Measurements from ENCODE around the gene SLC12A5.
A peak's percentile ranks its signal among the peaks of the same experiment; 100 is the strongest.

The SLC12A5 gene

DNA sequence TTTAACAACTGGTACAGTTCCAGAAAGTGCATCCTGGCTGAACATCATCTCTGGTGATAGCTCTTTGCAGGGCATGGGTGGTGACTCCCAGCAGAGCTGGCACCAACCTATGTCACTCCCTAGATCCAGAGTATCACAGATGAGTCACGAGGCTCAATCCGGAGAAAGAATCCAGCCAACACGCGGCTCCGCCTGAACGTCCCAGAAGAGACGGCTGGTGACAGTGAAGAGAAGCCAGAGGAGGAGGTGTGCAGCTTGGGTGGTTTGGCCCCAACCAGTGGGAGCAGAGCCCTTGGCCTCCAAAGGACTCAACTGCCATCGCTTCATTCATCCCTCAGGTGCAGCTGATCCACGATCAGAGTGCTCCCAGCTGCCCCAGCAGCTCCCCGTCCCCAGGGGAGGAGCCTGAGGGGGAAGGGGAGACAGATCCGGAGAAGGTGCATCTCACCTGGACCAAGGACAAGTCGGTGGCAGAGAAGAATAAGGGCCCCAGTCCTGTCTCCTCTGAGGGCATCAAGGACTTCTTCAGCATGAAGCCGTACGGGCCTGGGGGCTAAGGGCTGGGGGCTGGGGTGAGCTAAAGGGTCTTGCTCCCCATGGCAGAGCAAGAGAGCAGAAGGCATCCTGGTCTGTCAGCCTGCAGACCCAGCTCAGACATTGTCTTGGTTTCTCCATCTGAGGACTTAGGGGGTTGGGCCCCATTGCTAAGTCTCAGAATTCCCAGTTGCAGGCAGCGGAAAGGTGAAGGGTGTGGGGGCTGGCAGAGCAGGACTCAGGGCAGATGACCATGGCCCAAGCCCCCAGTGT is 27.2 kb downstream of the SLC12A5 start:
- no peak for DNase-seq (ENCODE audit: low read depth)

DNA sequence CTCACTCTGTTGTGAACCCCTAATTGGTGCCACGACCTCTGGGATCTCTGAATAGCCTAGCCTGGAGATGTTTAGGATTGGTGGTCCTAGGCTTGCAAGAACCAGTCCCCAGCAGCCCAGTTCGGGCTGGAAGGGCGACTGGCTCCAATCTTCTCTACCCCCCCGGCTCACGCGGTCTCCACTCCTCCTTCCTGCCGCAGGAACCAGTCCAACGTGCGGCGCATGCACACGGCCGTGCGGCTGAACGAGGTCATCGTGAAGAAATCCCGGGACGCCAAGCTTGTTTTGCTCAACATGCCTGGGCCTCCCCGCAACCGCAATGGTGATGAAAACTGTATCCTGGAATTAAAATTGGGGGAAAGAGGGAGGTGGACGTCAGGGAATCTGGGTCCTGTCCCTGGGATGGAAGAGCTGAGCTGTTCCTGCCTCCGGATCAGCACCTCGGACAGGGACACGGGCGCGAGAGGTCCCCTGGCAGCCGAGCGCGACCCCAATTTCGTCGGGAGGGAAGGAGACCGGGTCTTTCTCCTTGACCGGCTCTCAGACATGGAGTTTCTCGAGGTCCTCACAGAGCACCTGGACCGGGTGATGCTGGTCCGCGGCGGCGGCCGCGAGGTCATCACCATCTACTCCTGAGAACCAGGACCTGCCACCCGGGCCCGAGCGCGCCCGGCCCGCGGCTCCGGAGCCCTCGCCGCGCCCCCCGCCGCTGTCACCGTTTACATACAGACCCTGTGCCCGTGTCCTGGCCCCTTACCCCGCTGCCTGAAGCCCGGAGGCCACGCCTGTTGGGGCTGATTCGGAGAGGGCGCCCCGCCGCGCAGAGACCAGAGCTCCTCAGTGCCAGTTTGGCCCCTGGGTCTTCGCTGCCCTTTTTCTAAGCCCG is 28.2 kb downstream of the SLC12A5 start:
- no peak for DNase-seq (ENCODE audit: low read depth)

DNA sequence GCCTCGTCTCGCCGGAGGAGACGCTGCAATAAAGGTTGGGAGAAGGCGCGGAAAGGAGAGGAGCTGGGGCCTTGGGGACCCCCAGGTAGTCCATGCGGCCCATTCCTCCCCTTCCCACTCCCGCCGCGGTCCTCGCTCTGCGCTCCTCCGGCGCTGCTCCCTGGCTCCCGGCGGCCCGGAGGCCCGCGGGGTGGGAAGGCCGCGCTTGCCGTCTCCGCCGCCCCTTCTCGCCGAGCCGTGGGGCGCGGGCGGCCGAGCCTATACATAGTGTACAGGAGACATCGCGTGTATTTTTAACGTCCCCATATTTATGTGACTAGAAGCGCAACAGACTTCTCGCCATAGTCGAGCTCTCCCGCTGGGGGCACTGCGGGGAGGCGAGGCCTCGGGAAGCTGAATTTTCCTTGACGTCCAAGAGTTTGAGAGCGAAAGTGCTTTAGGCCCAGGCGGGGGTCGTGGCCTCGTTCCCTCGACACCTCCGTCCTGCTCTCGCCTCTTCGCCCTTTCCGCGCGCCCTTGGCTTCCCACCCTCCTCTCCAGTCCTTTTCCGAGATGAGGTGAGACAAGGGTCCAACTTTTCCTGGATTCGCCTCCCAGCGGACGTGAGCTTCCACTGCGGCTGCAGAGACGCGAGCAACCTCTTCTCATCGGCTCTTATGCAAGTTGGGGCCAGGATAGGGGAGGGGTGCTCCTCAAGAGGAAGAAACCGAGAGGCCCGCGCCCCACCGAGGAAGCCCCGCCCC is 29.0 kb downstream of the SLC12A5 start:
- no peak for DNase-seq (ENCODE audit: low read depth)

DNA sequence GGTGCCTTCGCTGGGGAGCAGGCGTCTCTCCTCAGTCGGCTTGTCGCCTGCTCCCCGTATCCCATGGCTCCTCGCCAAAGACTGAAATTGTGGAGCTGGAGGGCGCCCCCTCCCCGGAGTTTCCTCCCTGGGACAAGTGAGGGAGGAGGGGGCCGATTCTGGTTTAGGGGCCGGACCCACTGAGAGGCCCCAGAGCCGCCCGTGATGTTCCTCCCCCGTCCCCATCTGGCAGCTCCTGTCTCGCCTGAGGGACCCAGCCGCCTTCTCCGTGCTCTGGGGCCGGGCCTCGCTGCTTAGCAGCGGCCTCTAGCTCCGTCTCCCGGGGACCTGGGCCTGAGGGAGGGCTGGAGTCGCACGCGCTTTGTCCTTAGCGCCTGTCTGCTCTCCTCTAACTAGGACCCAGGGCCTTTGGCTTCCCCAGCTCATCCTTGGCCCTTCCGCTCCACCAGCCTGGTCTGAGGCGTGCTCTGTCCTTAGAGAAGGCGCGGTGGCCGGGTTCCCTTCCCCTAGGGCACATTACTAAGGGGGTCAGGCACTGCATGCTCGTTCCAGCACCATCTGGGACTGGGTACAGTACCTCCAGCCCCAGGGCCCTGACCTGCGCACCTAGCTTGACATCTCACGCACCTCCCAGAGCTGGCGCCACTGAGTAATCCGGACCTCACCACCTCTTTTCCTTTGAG is 29.7 kb downstream of the SLC12A5 start:
- DNase-seq (ENCODE audit: low read depth) = no peak

DNA sequence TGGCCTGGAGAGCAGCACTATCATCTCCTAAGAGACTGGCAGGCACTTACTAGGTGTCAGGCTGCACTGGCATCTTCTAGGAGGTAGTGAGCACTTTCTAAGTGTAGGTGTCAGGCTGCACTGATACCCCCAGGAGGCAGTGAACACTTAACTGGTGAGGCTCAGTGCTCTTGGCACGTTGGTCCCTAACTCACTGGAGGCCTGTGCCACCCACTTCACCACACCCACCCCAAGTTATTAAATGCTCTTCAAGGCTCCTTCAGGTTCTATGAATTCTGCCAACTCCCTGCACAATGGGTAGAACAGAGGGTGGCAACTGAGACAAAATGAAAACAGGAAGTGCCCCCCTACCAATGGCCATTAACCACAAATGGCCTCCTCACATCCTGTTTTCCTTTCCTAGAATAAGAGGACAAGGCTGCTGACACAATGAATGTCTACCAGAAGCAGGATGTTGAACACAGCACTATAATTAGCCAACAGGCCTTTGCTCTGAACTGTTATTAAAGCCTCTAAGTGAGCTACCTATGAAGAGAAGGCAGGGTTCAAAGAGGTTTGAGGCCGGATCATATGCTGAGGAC is 31.4 kb downstream of the SLC12A5 start:
- no peak for DNase-seq (ENCODE audit: low read depth)

DNA sequence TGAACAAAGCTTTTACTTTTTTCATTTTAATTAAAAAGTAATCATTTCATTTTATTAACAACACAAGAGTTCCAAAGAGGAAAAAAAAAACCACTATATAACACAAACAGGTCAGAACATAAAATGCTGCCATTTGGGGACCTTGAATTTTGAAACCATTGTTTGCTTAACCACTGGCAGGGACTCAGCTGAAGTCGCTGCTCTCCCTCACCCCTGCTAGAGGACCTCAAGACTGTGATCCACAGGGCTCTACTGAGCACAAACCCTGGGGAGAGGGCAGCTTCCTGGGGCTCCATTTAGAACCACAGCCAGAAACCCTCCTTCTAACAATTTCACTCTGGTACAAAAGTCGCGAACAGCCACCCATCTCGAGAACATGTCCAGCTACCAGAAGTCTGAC is 32.0 kb downstream of the SLC12A5 start:
- DNase-seq (ENCODE audit: low read depth) = no peak

DNA sequence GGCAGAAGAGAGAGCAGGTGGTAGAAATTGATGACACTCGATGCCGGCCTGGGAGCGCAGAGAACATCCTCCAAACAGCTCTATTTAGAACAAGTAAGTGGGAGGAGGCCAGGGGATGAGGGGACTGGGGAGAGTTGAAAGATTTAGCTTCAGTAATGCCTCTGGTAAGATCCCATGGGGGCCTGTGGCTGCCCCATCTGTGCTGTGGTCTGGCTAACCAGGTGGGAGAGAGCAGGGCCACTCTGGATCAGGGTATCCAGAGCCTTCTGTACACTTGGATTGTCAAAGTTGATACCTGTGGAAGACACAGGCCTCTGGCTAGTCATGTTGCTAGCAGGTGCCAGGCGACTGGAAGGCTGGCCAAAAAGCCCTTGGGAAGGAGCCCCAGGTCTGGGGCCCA is 33.1 kb downstream of the SLC12A5 start:
- DNase-seq (ENCODE audit: low read depth) = no peak

DNA sequence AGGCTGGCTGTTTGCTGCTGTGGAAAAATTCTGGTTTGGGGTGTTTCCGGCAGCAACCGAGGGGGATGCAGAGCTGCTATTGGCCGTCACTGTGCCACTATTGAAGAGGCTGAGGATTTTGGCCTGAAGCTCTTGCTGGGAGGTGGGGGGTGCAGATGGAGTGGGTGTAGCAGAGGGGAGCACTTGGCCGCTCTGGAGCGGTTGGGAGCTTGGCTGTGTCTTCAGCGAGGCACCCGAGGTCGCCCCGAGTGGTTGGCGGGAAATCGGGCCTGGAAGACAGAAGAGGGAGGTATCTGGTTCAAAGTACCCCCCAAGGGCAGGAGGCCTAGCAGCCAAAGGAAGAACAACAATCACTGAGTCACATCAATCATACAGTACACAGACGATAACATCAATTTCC is 33.6 kb downstream of the SLC12A5 start:
- DNase-seq (ENCODE audit: low read depth) = no peak

DNA sequence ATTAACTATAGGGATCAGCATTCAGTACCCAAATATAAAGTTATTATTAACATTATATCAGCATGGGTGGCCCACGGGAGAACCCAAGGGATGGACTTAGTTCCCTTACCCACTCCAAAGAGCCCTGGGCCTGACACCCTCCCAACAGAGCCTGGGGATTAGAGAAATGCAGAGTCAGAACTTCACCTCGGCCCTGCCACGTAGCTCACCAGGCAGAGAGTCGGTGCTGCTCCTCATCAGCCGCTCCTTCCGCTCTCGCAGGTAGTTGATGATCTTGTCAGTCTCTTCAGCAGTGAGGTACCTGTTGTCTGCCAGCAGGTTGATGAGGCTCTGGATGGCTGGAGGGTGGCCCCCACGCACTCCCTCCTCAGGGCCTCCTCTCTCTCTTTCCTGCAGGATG is 34.1 kb downstream of the SLC12A5 start:
- no peak for DNase-seq (ENCODE audit: low read depth)

DNA sequence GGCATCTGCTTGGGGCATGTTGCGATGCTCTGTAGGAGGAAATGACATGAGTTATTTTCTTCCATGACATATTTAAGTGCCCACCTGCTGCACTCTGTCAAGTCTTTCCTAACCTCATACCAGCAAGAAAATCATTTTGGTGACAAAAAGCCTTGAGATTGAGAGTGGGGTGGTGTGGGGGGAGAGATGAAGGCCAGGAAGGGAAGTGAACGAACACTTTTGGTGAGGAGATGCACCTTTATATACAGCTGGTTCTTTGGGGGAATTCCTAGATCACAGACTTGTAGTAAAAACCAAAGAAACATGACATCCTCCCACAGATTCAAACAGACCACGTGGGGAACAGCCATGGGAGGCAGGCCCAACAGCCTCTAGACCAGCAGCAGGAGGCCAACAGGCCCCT is 34.6 kb downstream of the SLC12A5 start:
- no peak for DNase-seq (ENCODE audit: low read depth)

DNA sequence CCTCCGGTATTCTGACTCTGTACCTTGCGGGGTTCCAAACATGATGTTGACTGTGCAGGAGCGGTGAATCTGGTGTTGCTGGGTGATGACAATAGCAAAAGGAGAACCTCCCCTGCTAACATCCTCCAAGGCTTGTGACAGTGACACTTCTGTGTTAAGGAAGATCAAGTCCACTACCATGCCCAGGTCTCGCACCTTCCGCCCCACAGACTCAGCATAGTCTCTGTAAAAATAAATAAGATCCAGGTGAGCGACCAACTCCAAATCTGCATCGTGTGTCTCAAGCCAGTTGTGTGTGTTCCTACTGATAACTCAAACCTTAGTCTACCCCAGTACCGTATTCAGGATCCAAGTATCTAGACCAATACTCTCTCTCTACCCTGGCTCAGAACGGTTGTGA is 36.0 kb downstream of the SLC12A5 start:
- DNase-seq (ENCODE audit: low read depth) = no peak

DNA sequence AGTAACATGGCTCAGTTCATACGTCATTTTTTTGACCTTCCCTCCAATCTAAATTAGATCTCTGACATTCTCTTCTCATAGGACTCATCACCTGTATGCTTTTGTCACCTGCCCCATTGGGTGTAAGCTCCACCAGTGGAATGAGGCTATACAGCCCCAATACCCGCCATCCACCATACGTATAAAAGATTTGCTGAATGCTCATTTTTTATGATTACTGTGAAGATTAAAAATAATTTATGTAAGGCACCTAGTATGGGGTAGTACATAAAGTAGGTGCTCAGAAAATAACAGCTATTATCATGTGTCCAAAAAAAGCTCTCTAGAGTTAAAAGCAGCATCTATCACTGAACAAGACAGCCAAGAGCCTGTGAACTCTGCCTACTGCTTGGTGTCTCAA is 36.7 kb downstream of the SLC12A5 start:
- no peak for DNase-seq (ENCODE audit: low read depth)

DNA sequence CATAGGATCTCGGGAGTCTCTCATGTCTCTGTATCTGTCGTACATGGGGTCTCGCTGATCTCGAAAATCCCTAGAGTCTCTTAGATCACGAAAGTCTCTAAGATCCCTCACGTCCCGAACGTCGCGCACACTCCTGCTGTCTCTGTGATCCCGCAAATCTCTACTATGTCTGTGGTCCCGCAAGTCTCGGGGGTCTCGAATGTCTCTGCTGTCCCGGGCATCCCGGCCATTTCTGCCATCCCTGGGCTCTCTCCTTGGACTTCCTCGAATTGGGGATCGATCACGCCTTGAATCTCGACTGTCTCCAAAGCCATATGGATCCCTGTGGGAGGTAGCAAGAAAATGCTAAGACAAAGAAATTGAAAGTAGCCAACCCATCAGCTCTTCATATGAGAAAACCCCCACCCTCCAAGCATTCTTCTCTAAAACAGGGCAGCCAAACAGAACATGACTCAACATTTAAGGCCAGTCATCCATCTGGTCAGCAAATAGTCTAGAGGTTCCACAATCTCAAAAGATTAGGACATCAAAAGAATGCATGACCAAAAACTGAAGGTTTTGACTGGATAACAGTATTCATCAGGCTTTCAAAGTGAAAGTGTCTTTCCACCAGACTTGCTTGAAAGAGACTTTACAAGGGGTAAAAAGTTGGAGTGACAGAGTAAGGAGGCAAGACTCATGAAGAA is 41.3 kb downstream of the SLC12A5 start:
- peak; percentile 53 for DNase-seq (ENCODE audit: low read depth)

DNA sequence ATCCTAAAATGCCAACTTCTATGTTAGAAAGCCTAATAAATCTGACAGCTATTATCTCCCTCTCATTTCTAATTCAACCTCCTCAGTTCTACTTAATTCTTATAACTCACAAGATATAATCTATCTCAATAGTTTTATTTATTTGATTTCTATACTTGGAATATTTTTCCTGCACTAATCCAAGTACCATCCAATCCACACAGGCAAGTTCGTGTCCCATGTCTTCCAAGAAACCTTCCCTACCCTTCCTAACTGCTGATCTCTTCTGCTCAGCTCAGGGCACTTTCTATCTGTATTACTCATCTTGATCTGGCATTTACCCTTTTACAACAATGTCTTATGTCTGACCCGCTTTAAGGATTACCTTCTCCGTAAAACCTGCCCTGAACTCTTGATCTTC is 42.6 kb downstream of the SLC12A5 start:
- DNase-seq (ENCODE audit: low read depth) = no peak

DNA sequence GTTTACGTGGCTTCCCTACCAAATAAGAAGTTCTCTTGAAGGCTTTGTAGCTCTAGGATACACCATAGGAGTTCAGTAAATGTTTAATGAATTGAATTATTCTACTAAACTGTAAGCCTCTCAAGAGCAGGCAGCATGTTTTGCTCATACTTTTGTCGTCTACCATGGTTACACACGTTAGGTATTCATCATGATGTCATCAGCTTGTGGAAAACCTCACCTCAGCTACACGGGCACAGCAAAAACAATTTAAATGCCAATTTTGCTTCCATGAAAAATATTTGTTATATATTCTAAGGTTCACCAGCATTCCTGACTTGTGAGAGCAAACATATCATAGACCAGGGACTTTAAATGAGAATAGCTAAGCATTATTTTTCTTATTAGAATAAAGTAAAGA is 44.0 kb downstream of the SLC12A5 start:
- DNase-seq (ENCODE audit: low read depth) = no peak

DNA sequence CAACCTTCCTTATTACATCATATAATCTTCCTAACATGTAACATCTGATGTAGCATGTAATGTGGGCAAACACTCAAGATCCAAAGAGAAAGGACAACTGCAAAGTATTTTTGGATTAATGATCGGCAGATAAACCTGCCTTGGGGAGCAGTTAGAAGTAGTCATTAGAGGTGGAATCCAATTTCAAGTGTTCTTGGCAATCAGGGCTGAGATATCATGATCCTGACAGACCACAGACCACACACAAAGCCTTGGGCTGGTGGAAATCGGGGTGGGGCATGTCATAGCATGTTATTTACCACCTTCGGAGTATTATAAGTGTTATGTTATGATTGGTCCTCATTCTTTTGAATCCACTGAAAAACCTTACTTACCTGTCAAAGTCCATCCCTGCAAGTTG is 44.4 kb downstream of the SLC12A5 start:
- DNase-seq (ENCODE audit: low read depth) = no peak

DNA sequence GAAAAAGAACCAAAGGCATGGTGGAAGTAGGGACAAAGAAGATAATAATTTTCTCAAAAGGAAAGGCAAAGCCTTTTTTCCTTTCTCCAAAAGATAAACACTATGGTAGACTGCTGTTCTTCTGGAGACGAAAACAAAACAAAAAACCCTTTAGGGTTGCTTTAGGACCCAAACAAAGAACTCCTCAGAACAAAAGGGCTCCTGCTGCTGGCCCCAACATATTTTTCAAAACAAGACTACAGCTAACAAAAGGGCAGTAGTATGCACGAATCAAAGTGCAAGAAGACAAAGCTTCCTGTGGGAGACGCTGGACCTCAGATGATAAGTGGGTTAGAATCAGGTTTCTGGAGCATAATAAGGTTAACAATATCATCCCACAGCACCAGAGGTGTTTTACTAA is 45.0 kb downstream of the SLC12A5 start:
- DNase-seq (ENCODE audit: low read depth) = no peak

DNA sequence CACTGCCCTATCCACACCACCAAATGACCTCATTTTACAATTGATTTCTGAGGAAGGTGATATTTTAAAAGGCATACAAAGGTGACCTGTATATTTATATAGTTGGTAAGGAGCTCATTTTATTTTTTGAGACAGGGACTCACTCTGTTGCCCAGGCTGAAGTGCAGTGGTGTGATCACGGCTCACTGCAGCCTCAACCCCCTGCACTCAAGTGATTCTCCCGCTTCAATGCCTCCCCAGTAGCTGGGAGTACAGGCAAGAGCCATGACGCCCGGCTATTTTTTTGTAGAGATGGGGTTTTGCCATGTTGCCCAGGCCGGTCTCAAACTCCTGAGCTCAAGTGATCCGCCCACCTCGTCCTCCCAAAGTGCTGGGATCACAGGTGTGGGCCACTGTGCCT is 47.8 kb downstream of the SLC12A5 start:
- DNase-seq (ENCODE audit: low read depth) = no peak

DNA sequence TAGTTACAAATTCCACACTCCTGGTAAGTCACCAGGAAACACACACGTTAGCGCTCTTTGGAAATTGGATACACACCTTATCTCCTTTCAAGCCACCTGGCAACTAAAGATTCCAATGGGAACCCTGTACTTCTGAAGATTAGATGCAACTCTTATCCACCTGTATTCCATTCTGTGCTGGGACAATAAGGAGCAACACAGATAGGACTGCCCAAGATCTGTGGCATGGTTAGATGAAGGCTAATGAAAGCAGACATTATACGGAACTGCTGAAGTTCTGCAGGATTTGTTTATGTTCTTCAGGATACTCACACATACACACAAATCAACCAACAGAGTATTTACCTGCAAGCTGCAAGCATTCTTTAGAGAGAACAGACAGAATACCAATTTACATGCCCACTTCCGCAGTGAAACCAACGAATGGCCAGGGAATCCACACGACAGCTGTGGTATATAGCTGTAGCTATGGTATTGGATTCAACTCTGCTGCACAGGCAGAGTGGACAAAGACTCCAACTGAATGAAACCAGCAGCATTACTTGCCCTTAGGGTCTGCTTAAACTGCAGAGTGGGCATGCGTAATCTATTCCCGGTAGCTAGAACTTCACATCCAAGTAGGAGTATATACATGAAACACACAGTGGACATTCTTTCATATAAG is 48.8 kb downstream of the SLC12A5 start:
- no peak for DNase-seq (ENCODE audit: low read depth)

DNA sequence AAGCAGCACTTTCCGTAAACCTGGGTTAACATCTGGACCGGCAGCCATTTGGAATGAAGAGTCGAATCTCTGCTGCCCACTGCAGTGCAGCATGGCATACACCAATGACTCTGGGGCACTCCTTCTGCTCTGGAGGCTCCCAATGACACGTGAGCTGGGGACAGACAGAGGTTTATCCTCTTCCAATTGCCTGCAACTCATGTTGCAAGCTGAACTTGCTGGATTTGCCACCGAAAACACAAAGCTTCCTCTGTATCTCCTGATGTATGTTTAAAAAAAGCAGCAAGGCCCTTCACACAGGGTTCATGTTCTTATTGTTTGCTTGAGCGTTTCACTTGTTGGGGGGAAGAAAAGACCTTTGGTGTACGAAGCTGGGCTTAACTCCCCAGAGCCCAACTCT is 49.9 kb downstream of the SLC12A5 start:
- DNase-seq (ENCODE audit: low read depth) = no peak

DNA sequence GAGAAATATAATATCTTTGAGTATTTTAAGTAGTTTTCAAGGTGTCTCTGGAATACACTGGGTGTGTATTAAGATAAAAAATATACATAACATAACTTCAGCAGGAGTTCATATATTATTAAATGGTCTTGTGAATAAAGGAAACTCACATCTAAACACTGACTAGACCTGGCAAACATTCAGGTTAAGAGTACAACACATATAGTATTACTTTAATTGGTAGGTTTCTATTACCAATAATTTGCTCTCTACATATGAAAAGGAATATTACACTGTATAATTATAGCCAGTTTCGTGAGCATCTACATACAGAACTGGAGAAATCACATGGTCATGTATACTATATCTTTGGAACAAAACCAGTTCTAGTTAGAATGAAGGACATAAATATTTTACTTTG is 52.1 kb downstream of the SLC12A5 start:
- no peak for DNase-seq (ENCODE audit: low read depth)

Measured in GM04503 (cell line).